GM21360 (cell line): Measurements from ENCODE around the gene CCDC85B.
"Not testable (repeated sequence)": the region's sequence is repeated elsewhere in the genome, so short reads cannot be mapped to it uniquely, and the experiment has no call there.

Source experiments
- ATAC-seq: cut with Tn5 transposase; IDR thresholded peaks from one replicate; pipeline ENCODE4 v1.9.1; 2021; ENCODE audit warnings: mild to moderate bottlenecking, moderate library complexity; ENCODE audit not compliant: unreplicated experiment

Gene CCDC85B

GRCh38 chr11:65890324-65891218, at the start of gene CCDC85B:
CCDC85B (plus strand) TSS chr11:65890673; CDS start chr11:65890784, 111 bp downstream.
- peak; percentile 41 for ATAC-seq

- no peak for ATAC-seq
Observed at GRCh38 chr11:65842144-65842543, 48.3 kb upstream of the CCDC85B start.

GRCh38 chr11:65843811-65844210, 46.7 kb upstream of the CCDC85B start:
- no peak for ATAC-seq

- ATAC-seq, result no peak
Observed at GRCh38 chr11:65844231-65844872, 46.1 kb upstream of the CCDC85B start.

- ATAC-seq, result no peak
Observed at GRCh38 chr11:65847746-65848145, 42.7 kb upstream of the CCDC85B start.

- not testable (repeated sequence) for ATAC-seq
Observed at GRCh38 chr11:65848693-65849092, 41.8 kb upstream of the CCDC85B start.

- ATAC-seq, result no peak
Observed at GRCh38 chr11:65849366-65849765, 41.1 kb upstream of the CCDC85B start.

GRCh38 chr11:65849771-65850216, 40.7 kb upstream of the CCDC85B start:
- no peak for ATAC-seq

GRCh38 chr11:65850217-65851082, 40.0 kb upstream of the CCDC85B start:
- no peak for ATAC-seq

GRCh38 chr11:65851083-65851579, 39.3 kb upstream of the CCDC85B start:
- no peak for ATAC-seq

GRCh38 chr11:65851811-65852507, 38.5 kb upstream of the CCDC85B start:
- ATAC-seq, result no peak

GRCh38 chr11:65852508-65853245, 37.8 kb upstream of the CCDC85B start:
- ATAC-seq, result no peak

GRCh38 chr11:65853246-65853979, 37.1 kb upstream of the CCDC85B start:
- ATAC-seq, result no peak

GRCh38 chr11:65854161-65854592, 36.3 kb upstream of the CCDC85B start:
- no peak for ATAC-seq

- no peak for ATAC-seq
Observed at GRCh38 chr11:65854852-65855837, 35.3 kb upstream of the CCDC85B start.

GRCh38 chr11:65855927-65856363, 34.5 kb upstream of the CCDC85B start:
- no peak for ATAC-seq

GRCh38 chr11:65856689-65857499, 33.6 kb upstream of the CCDC85B start:
- ATAC-seq, result peak; percentile 26
